GM23338 (cell line): Measurements from ENCODE around the gene LCN12.

Experiments
- CREB1 ChIP-seq: fragments of 250-450 bp; sonication (Bioruptor Pico); IDR thresholded peaks from 2 replicates; pipeline ENCODE4 v1.5.0; 2020; ENCODE audit warnings: low read depth, mild to moderate bottlenecking, moderate library complexity
- CTCF ChIP-seq, 2 experiments: fragments of 200-600 bp in 1 of 2; sonication (generic) in 1 of 2; conservative IDR thresholded peaks; 2 replicates each; pipeline versions ENCODE4 v1.5.1 to v1.6.1; 2016 to 2017; ENCODE audit warnings: antibody characterized with exemption in 2 of 2, low read depth in 2 of 2, mild to moderate bottlenecking in 2 of 2, moderate library complexity in 1 of 2
- EZH2 ChIP-seq: fragments of 200-600 bp; sonication (generic); IDR thresholded peaks from one replicate; pipeline ENCODE4 v1.8.0; 2017; ENCODE audit warnings: antibody characterized with exemption, mild to moderate bottlenecking, low read depth; ENCODE audit not compliant: unreplicated experiment
- EZH2phosphoT487 ChIP-seq: fragments of 200-600 bp; sonication (generic); IDR thresholded peaks from one replicate; pipeline ENCODE4 v1.8.1; 2018; ENCODE audit warnings: antibody characterized with exemption; ENCODE audit not compliant: unreplicated experiment
- JUNB ChIP-seq: IDR thresholded peaks from one replicate; pipeline ENCODE4 v1.6.1; 2016; ENCODE audit warnings: antibody characterized with exemption; ENCODE audit not compliant: unreplicated experiment
- POLR2AphosphoS5 ChIP-seq: IDR thresholded peaks from 2 replicates; pipeline ENCODE4 v1.6.1; 2016; ENCODE audit warnings: antibody characterized with exemption, low read depth
- REST ChIP-seq: IDR thresholded peaks from one replicate; pipeline ENCODE4 v1.6.1; 2018; ENCODE audit warnings: antibody characterized with exemption; ENCODE audit not compliant: unreplicated experiment
- ZNF114 ChIP-seq: fragments of 250-450 bp; sonication (Bioruptor Pico); IDR thresholded peaks from 2 replicates; pipeline ENCODE4 v1.5.0; 2020; ENCODE audit warnings: mild to moderate bottlenecking, moderate library complexity

- no peak for TF ChIP-seq POLR2AphosphoS5
- no peak for TF ChIP-seq CTCF (conservative IDR thresholded peaks at IDR 0.05; ENCODE audit: low read depth in 2 of 2)
- no peak for TF ChIP-seq EZH2
- TF ChIP-seq ZNF114 (CRISPR knock-in tag), result no peak
- no peak for TF ChIP-seq EZH2phosphoT487
- no peak for TF ChIP-seq REST
- TF ChIP-seq CREB1 (CRISPR knock-in tag), result no peak
- TF ChIP-seq JUNB, result no peak
Measured at GRCh38 chr9:136985853-136986252, 33.8 kb downstream of the LCN12 start.
